ENCODE measurements around the gene TANC1. TPM values are rescaled to one million over a fixed set of nuclear protein-coding genes. Genes with fewer than 3 reads are reported as not detected.

The TANC1 gene
- total RNA-seq, 1 donor from 2014 or later = 45.0 TPM

DNA sequence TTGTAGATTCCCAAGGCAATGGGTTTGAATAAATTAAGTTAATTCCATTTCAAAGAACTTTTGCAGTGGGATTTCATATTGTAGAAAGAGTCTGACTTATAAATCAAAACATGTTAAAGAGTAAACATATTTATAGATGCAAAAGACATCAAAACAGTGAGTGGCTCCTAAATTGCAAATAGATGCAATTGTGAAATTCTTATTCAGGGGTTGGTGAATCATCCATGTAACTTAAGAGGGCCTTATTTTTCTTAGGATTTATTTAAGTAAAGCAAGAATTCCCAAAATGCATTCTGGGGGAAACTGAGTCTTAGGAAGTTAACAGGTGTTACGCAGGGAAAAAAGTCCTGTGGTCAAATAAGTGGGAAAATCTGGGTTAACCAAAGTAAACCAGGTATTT lies 11.3 kb downstream of the TANC1 start:
- H3K79me2 ChIP-seq (ENCODE audit: insufficient read depth, low read length) = peaks cover 93% of the 10 kb centered on the region
- peaks cover 14% of the 10 kb centered on the region for H3K4me1 Mint-ChIP-seq (ENCODE audit: low read depth, unreplicated experiment)
- H3K4me1 ChIP-seq (ENCODE audit: insufficient read depth, low read length) = no peaks in the 10 kb centered on the region
- no peak overlapping the region for H3K9ac ChIP-seq (ENCODE audit: low read length)
- H3K27me3 Mint-ChIP-seq (ENCODE audit: low read depth, unreplicated experiment) = no peaks in the 10 kb centered on the region
- DNase-seq (ENCODE audit: low read depth) (no peak), FAIRE-seq (no peak)
- TF ChIP-seq EZH2 (IDR thresholded peaks at IDR 0.05; ENCODE audit: insufficient read depth, low read length) = no peak
- TF ChIP-seq, protein P1, sequence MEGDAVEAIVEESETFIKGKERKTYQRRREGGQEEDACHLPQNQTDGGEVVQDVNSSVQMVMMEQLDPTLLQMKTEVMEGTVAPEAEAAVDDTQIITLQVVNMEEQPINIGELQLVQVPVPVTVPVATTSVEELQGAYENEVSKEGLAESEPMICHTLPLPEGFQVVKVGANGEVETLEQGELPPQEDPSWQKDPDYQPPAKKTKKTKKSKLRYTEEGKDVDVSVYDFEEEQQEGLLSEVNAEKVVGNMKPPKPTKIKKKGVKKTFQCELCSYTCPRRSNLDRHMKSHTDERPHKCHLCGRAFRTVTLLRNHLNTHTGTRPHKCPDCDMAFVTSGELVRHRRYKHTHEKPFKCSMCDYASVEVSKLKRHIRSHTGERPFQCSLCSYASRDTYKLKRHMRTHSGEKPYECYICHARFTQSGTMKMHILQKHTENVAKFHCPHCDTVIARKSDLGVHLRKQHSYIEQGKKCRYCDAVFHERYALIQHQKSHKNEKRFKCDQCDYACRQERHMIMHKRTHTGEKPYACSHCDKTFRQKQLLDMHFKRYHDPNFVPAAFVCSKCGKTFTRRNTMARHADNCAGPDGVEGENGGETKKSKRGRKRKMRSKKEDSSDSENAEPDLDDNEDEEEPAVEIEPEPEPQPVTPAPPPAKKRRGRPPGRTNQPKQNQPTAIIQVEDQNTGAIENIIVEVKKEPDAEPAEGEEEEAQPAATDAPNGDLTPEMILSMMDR (IDR thresholded peaks at IDR 0.05; ENCODE audit: insufficient read depth, low read depth, low read length) = no peak
- H3K27ac Mint-ChIP-seq (ENCODE audit: unreplicated experiment) = no peak overlapping the region
- no peak overlapping the region for H3K4me3 Mint-ChIP-seq (ENCODE audit: unreplicated experiment)
- H3K4me3 ChIP-seq (ENCODE audit: insufficient read depth, low read depth, low read length) = no peak overlapping the region
- H3K27ac ChIP-seq (ENCODE audit: low read depth, low read length) = no peak overlapping the region
- no peak overlapping the region for H3K4me2 ChIP-seq (ENCODE audit: low read length)
- H3K27me3 ChIP-seq (ENCODE audit: insufficient read depth, low read length) = no peaks in the 10 kb centered on the region
- no peaks in the 10 kb centered on the region for H3K36me3 ChIP-seq (ENCODE audit: insufficient read depth, low read length)
- no peak overlapping the region for H2AFZ ChIP-seq (ENCODE audit: low read depth, low read length)
- no peaks in the 10 kb centered on the region for H3K9me3 ChIP-seq (ENCODE audit: insufficient read depth, low read depth, low read length)
- no peaks in the 10 kb centered on the region for H3K9me3 Mint-ChIP-seq (ENCODE audit: unreplicated experiment)
- peaks cover 5% of the 10 kb centered on the region for H3K36me3 Mint-ChIP-seq (ENCODE audit: low read depth, unreplicated experiment)
- H4K20me1 ChIP-seq (ENCODE audit: insufficient read depth, low read length) = peaks cover 89% of the 10 kb centered on the region

DNA sequence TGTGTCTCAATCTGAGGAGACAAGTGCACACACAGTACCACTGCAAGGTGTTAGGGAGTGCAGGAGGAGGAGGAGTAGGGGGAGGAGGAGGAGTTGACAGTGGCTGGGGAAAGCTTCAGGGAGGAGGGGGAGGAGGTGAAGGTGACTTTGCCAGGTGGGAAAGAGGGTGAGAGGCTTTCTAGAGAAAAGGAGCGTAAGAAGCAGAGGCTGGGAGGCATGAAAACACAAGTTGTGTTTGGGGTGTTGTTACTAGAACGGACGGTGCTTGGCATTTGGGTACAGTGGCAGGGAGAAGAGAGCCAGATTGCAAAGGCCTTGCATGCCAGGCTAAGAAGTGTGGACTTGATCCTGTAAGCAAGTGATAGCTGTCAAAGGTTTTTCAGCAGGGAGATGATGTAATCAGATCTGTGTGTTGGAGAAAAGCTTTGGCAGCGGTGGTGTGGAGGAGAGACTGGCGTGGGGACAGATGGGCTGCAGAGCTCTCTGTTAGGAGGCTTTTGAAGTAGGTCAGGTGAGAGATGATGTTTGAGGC lies 16.2 kb downstream of the TANC1 start:
- Mint-ChIP-seq H3K9me3 (ENCODE audit: unreplicated experiment) (no peaks in the 10 kb centered on the region), H3K36me3 (ENCODE audit: low read depth, unreplicated experiment) (peaks cover 8% of the 10 kb centered on the region), H3K4me3 (ENCODE audit: unreplicated experiment) (peak overlapping the region; percentile 10), H3K27me3 (ENCODE audit: low read depth, unreplicated experiment) (no peaks in the 10 kb centered on the region), H3K4me1 (ENCODE audit: low read depth, unreplicated experiment) (peaks cover 23% of the 10 kb centered on the region), H3K27ac (ENCODE audit: unreplicated experiment) (no peak overlapping the region)
- DNase-seq (ENCODE audit: low read depth) (no peak), FAIRE-seq (no peak)
- H3K79me2 ChIP-seq (ENCODE audit: insufficient read depth, low read length) = peaks cover 94% of the 10 kb centered on the region
- TF ChIP-seq, protein P1 (IDR thresholded peaks at IDR 0.05; ENCODE audit: insufficient read depth, low read depth, low read length) = no peak
- TF ChIP-seq EZH2 (IDR thresholded peaks at IDR 0.05; ENCODE audit: insufficient read depth, low read length) = no peak
- no peak overlapping the region for H3K4me2 ChIP-seq (ENCODE audit: low read length)
- no peak overlapping the region for H3K9ac ChIP-seq (ENCODE audit: low read length)
- no peaks in the 10 kb centered on the region for H3K9me3 ChIP-seq (ENCODE audit: insufficient read depth, low read depth, low read length)
- H3K36me3 ChIP-seq (ENCODE audit: insufficient read depth, low read length) = no peaks in the 10 kb centered on the region
- no peaks in the 10 kb centered on the region for H3K27me3 ChIP-seq (ENCODE audit: insufficient read depth, low read length)
- H3K4me3 ChIP-seq (ENCODE audit: insufficient read depth, low read depth, low read length) = no peak overlapping the region
- H3K4me1 ChIP-seq (ENCODE audit: insufficient read depth, low read length) = no peaks in the 10 kb centered on the region
- peaks cover 92% of the 10 kb centered on the region for H4K20me1 ChIP-seq (ENCODE audit: insufficient read depth, low read length)
- no peak overlapping the region for H3K27ac ChIP-seq (ENCODE audit: low read depth, low read length)
- no peak overlapping the region for H2AFZ ChIP-seq (ENCODE audit: low read depth, low read length)

DNA sequence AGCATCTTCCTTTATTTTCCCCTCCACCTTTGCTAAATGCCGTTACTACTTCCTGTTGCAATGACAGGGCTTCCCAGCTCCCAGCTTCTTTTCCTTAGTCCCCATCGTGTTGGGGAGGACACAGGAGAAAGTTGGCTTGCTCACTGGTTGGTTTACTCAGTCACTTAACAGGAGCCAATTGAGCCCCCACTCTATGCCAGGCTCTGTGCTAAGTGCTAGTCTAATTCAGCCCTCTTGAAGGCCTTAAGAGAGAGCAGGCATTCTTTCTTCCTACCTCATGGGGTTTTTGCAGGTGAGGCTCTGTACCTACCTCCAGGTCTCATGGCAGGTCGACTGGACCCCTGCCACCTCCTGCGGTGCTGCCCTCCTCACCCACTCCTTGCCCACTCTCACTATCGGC lies 20.1 kb downstream of the TANC1 start:
- no peak overlapping the region for H3K27ac ChIP-seq (ENCODE audit: low read depth, low read length)
- H2AFZ ChIP-seq (ENCODE audit: low read depth, low read length) = no peak overlapping the region
- no peak for DNase-seq (ENCODE audit: low read depth)
- no peaks in the 10 kb centered on the region for H3K27me3 ChIP-seq (ENCODE audit: insufficient read depth, low read length)
- Mint-ChIP-seq H3K27me3 (ENCODE audit: low read depth, unreplicated experiment) (no peaks in the 10 kb centered on the region), H3K9me3 (ENCODE audit: unreplicated experiment) (no peaks in the 10 kb centered on the region), H3K36me3 (ENCODE audit: low read depth, unreplicated experiment) (peaks cover 6% of the 10 kb centered on the region), H3K4me3 (ENCODE audit: unreplicated experiment) (no peak overlapping the region), H3K4me1 (ENCODE audit: low read depth, unreplicated experiment) (peaks cover 40% of the 10 kb centered on the region), H3K27ac (ENCODE audit: unreplicated experiment) (no peak overlapping the region)
- H3K36me3 ChIP-seq (ENCODE audit: insufficient read depth, low read length) = no peaks in the 10 kb centered on the region
- H3K4me2 ChIP-seq (ENCODE audit: low read length) = no peak overlapping the region
- no peak overlapping the region for H3K9ac ChIP-seq (ENCODE audit: low read length)
- H3K9me3 ChIP-seq (ENCODE audit: insufficient read depth, low read depth, low read length) = no peaks in the 10 kb centered on the region
- no peak for TF ChIP-seq EZH2 (IDR thresholded peaks at IDR 0.05; ENCODE audit: insufficient read depth, low read length)
- TF ChIP-seq, protein P1 (IDR thresholded peaks at IDR 0.05; ENCODE audit: insufficient read depth, low read depth, low read length) = no peak
- peaks cover 13% of the 10 kb centered on the region for H3K4me1 ChIP-seq (ENCODE audit: insufficient read depth, low read length)
- peaks cover 95% of the 10 kb centered on the region for H3K79me2 ChIP-seq (ENCODE audit: insufficient read depth, low read length)
- H4K20me1 ChIP-seq (ENCODE audit: insufficient read depth, low read length) = peaks cover 82% of the 10 kb centered on the region
- H3K4me3 ChIP-seq (ENCODE audit: insufficient read depth, low read depth, low read length) = no peak overlapping the region
- no peak for FAIRE-seq

Data from astrocyte (in vitro differentiated cells and primary cell).